GM18951 (cell line): Measurements from ENCODE around the gene CALML4.

ENCODE experiments used
- POLR2A ChIP-seq: IDR thresholded peaks from 4 replicates; pipeline ENCODE4 v1.6.1; 2011; ENCODE audit warnings: mild to moderate bottlenecking; ENCODE audit not compliant: insufficient read length, insufficient read depth; ENCODE audit errors: extremely low read depth
- in situ Hi-C: fragments of 300-500 bp; cut with MboI; formaldehyde crosslinking; loops from one replicate; pipeline ENCODE4 v1.12.0; 2022; ENCODE audit warnings: low sequenced_read_pairs, mixed read lengths, inconsistent platforms; ENCODE audit not compliant: unreplicated experiment

Gene CALML4

GRCh38 chr15:68197170-68197492, 8.0 kb downstream of the CALML4 start:
- no peak for TF ChIP-seq POLR2A
- in situ Hi-C loops: no loop called here

GRCh38 chr15:68196445-68197169, 8.5 kb downstream of the CALML4 start:
- no peak for TF ChIP-seq POLR2A
- in situ Hi-C loops: no loop called here

- in situ Hi-C loops: no loop called here
Observed at GRCh38 chr15:68195336-68196112, 9.6 kb downstream of the CALML4 start.

GRCh38 chr15:68192804-68193486, 12.2 kb downstream of the CALML4 start:
- in situ Hi-C loops: no loop called here
- TF ChIP-seq POLR2A: no peak

More at GRCh38 chr15:68195336-68196112, 9.6 kb downstream of the CALML4 start:
- TF ChIP-seq POLR2A: no peak

GRCh38 chr15:68192117-68192516, 13.0 kb downstream of the CALML4 start:
- no peak for TF ChIP-seq POLR2A
- in situ Hi-C loops: no loop called here

- in situ Hi-C loops: no loop called here
- TF ChIP-seq POLR2A: no peak
Observed at GRCh38 chr15:68191555-68191954, 13.6 kb downstream of the CALML4 start.

GRCh38 chr15:68190048-68190447, 15.1 kb downstream of the CALML4 start:
- no peak for TF ChIP-seq POLR2A
- in situ Hi-C loops: no loop called here

- in situ Hi-C loops: no loop called here
- TF ChIP-seq POLR2A: no peak
Observed at GRCh38 chr15:68188647-68189046, 16.5 kb downstream of the CALML4 start.

- in situ Hi-C loops: no loop called here
- TF ChIP-seq POLR2A: no peak
Observed at GRCh38 chr15:68187559-68187958, 17.6 kb downstream of the CALML4 start.

- no peak for TF ChIP-seq POLR2A
- in situ Hi-C loops: no loop called here
Observed at GRCh38 chr15:68186671-68187397, 18.3 kb downstream of the CALML4 start.

- in situ Hi-C loops: no loop called here
- no peak for TF ChIP-seq POLR2A
Observed at GRCh38 chr15:68184616-68185480, 20.3 kb downstream of the CALML4 start.

GRCh38 chr15:68183616-68184315, 21.4 kb downstream of the CALML4 start:
- TF ChIP-seq POLR2A: no peak
- in situ Hi-C loops: no loop called here
